Tibial artery (tissue), 4 donors: Measurements from ENCODE around the gene MXRA5.
"Not testable (repeated sequence)": the region's sequence is repeated elsewhere in the genome, so short reads cannot be mapped to it uniquely, and the experiment has no call there.

Experiments used
- DNase-seq, 2 donors: peaks; one replicate each; pipeline ENCODE4 v3.0.0-alpha.2; 2019
- H3K27ac ChIP-seq, 2 donors: fragments of 200-600 bp; sonication (generic) in 1 of 2; 1 replicate in 1 of 2; 2 replicates in 1 of 2; pipeline ENCODE4 v1.5.1; 2018 to 2019; ENCODE audit warnings: mild to moderate bottlenecking in 1 of 2
- H3K27me3 ChIP-seq, 2 donors: fragments of 200-600 bp; sonication (generic) in 1 of 2; one replicate each; pipeline versions ENCODE4 v1.5.1 to v1.6.0; 2016 to 2019
- H3K36me3 ChIP-seq, 3 donors: fragments of 200-600 bp; sonication (generic) in 2 of 3; one replicate each; pipeline ENCODE4 v1.5.1; 2016 to 2019; ENCODE audit warnings: mild to moderate bottlenecking in 2 of 3
- H3K4me1 ChIP-seq, 4 donors: fragments of 200-600 bp; sonication (generic) in 2 of 4; 1 replicate in 3 of 4; 2 replicates in 1 of 4; pipeline ENCODE4 v1.5.1; 2016 to 2019
- H3K4me3 ChIP-seq, 2 donors: fragments of 200-600 bp; sonication (generic) in 1 of 2; 1 replicate in 1 of 2; 2 replicates in 1 of 2; pipeline ENCODE4 v1.5.1; 2018 to 2019; ENCODE audit warnings: mild to moderate bottlenecking in 2 of 2
- H3K9me3 ChIP-seq, 3 donors: fragments of 200-600 bp; sonication (generic) in 1 of 3; one replicate each; pipeline ENCODE4 v1.5.1; 2016 to 2019
- intact Hi-C: fragments of 100-400 bp; cut with DNase I; formaldehyde crosslinking; loops from one replicate; pipeline ENCODE4 v1.15.0; 2023; ENCODE audit warnings: low total_unique reads
- TF ChIP-seq, protein P1 (sequence below), 2 experiments: fragments of 200-600 bp in 1 of 2; fragments of 450-650 bp in 1 of 2; IDR thresholded peaks; one replicate each; pipeline ENCODE4 v1.5.1; 2017 to 2019; ENCODE audit warnings: antibody characterized with exemption in 2 of 2, mild to moderate bottlenecking in 1 of 2, moderate library complexity in 1 of 2

The MXRA5 gene

DNA sequence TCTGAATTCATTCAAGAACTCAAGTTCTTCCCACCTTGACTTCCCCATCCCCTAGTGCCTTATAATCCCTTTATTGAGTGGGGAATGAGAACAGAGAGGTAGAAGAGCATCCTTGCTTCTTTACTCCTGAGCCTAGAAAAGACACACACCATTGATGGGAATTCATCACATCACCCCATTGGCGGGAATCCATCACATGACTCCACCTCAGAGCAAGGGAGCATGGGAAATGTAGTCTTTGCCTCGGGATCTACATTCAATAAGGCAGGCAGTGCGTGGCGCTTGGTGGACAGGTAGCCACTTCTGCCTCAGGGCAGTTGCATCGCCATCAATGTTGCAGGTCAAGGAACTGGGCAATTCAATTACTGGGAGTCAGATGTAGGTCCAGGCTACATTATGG is 50.7 kb downstream of the MXRA5 start:
- H3K27me3 ChIP-seq = no peaks in the 10 kb centered on the region
- H3K4me1 ChIP-seq = no peaks in the 10 kb centered on the region
- no peaks in the 10 kb centered on the region for H3K9me3 ChIP-seq
- TF ChIP-seq, protein P1, sequence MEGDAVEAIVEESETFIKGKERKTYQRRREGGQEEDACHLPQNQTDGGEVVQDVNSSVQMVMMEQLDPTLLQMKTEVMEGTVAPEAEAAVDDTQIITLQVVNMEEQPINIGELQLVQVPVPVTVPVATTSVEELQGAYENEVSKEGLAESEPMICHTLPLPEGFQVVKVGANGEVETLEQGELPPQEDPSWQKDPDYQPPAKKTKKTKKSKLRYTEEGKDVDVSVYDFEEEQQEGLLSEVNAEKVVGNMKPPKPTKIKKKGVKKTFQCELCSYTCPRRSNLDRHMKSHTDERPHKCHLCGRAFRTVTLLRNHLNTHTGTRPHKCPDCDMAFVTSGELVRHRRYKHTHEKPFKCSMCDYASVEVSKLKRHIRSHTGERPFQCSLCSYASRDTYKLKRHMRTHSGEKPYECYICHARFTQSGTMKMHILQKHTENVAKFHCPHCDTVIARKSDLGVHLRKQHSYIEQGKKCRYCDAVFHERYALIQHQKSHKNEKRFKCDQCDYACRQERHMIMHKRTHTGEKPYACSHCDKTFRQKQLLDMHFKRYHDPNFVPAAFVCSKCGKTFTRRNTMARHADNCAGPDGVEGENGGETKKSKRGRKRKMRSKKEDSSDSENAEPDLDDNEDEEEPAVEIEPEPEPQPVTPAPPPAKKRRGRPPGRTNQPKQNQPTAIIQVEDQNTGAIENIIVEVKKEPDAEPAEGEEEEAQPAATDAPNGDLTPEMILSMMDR (IDR thresholded peaks at IDR 0.05) = no peak
- DNase-seq = no peak
- no peak overlapping the region for H3K27ac ChIP-seq
- no peaks in the 10 kb centered on the region for H3K36me3 ChIP-seq
- H3K4me3 ChIP-seq = no peak overlapping the region
- intact Hi-C loops = no loop called here

DNA sequence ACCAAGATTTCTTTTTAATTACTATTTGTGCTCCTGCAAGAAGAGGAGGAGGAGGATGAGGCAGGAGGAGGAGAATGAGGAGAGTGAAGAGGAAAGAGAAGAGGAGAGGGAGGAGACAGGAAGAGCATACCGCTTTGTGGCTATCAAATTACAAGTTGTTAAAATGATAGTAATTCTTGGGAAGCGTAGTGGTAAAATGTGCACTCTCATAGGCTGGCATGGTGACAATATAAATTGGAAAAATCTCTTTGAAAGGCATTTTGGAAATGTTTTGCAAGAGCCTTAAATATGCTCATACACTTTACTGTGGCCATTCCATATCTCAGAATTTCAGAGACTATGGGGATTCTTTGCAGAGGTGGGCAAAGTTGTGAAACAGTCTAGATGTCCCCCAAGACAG is 53.2 kb downstream of the MXRA5 start:
- H3K27me3 ChIP-seq = no peaks in the 10 kb centered on the region
- TF ChIP-seq, protein P1 (IDR thresholded peaks at IDR 0.05) = no peak

DNA sequence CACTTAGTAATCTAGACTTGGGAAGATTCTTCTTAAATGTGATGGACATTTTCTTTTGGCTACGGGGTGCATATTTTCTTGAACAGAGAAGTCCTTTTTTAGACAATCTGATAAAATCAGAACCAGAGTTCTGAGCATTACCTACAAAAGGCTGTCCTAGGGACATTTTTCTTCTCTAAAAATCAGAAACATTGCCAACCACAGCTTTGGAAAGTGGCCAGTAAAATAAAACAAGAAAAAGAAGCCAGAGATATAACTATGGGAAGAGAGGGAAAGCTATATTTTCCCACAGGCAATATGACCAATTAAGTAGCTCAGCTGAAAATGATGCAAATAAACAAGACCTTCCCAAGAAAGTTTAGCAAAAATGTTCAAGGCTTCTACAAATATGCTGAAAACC is 55.9 kb downstream of the MXRA5 start:
- no peaks in the 10 kb centered on the region for H3K27me3 ChIP-seq
- H3K4me1 ChIP-seq = no peaks in the 10 kb centered on the region
- intact Hi-C loops = no loop called here
- H3K4me3 ChIP-seq = no peak overlapping the region
- TF ChIP-seq, protein P1 (IDR thresholded peaks at IDR 0.05) = no peak
- H3K27ac ChIP-seq = no peak overlapping the region
- no peaks in the 10 kb centered on the region for H3K9me3 ChIP-seq
- DNase-seq = no peak
- no peaks in the 10 kb centered on the region for H3K36me3 ChIP-seq

More for the DNA sequence above, 53.2 kb downstream of the MXRA5 start:
- no peak for DNase-seq
- no peaks in the 10 kb centered on the region for H3K36me3 ChIP-seq
- H3K9me3 ChIP-seq = no peaks in the 10 kb centered on the region
- intact Hi-C loops = no loop called here
- H3K4me3 ChIP-seq = no peak overlapping the region
- no peak overlapping the region for H3K27ac ChIP-seq
- H3K4me1 ChIP-seq = no peaks in the 10 kb centered on the region

- no peak overlapping the region for H3K27ac ChIP-seq
- TF ChIP-seq, protein P1 (IDR thresholded peaks at IDR 0.05) = no peak
- DNase-seq = no peak
- H3K4me1 ChIP-seq = no peaks in the 10 kb centered on the region
- intact Hi-C loops = no loop called here
- no peaks in the 10 kb centered on the region for H3K36me3 ChIP-seq
- no peak overlapping the region for H3K4me3 ChIP-seq
- H3K9me3 ChIP-seq = no peaks in the 10 kb centered on the region
- no peaks in the 10 kb centered on the region for H3K27me3 ChIP-seq
These were observed 60.1 kb downstream of the MXRA5 start for GRCh38 chrX:3286196-3286945.

GRCh38 chrX:3280706-3281105 is 65.7 kb downstream of the MXRA5 start:
- no peak overlapping the region for H3K4me3 ChIP-seq
- intact Hi-C loops = no loop called here
- no peaks in the 10 kb centered on the region for H3K36me3 ChIP-seq
- H3K9me3 ChIP-seq = peaks cover 0 to 15% (median 7%) of the 10 kb centered on the region in 3 donors
- H3K4me1 ChIP-seq = no peaks in the 10 kb centered on the region
- H3K27me3 ChIP-seq = no peaks in the 10 kb centered on the region
- TF ChIP-seq, protein P1 (IDR thresholded peaks at IDR 0.05) = no peak
- no peak overlapping the region for H3K27ac ChIP-seq
- no peak for DNase-seq

DNA sequence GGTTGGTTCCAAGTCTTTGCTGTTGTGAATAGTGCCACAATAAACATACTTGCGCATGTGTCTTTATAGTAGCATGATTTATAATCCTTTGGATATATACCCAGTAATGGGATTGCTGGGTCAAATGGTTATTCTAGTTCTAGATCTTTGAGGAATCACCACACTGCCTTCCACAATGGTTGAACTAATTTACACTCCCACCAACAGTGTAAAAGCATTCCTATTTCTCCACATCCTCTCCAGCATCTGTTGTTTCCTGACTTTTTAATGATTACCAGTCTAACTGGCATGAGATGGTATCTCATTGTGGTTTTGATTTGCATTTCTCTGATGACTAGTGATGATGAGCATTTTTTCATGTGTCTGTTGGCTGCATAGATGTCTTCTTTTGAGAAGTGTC is 72.8 kb downstream of the MXRA5 start:
- H3K36me3 ChIP-seq, intact Hi-C loops: not testable (repeated sequence)

More for the DNA sequence above, 72.8 kb downstream of the MXRA5 start:
- not testable (repeated sequence) for H3K27ac ChIP-seq, H3K27me3 ChIP-seq, H3K4me3 ChIP-seq, H3K9me3 ChIP-seq, H3K4me1 ChIP-seq, DNase-seq
